OCI-LY7 (cell line): ENCODE data around the gene SSX2B. TPM values are rescaled to one million over a fixed set of nuclear protein-coding genes. Genes with fewer than 3 reads are reported as not detected.
"Not testable (repeated sequence)": the region's sequence is repeated elsewhere in the genome, so short reads cannot be mapped to it uniquely, and the experiment has no call there.

ENCODE experiments used
- Bru-seq: library from RNA; stranded (reverse); fragments of 400-500 nt; gene quantifications from one replicate; lab custom pipeline; 2021; lab: Mats Ljungman, UMichigan
- BruChase-seq, 2 experiments: library from RNA; stranded (reverse); fragments of 400-500 nt; gene quantifications; one replicate each; lab custom pipeline; 2021; lab: Mats Ljungman, UMichigan
- BruUV-seq: library from RNA; stranded (reverse); fragments of 400-500 nt; replicated peaks from 2 replicates; lab custom pipeline; 2021; lab: Mats Ljungman, UMichigan
- CTCF ChIA-PET: fragments of 300-600 bp; sonication (Branson Sonifier 250); formaldehyde crosslinking; loops from one replicate; lab custom pipeline; 2022; ENCODE audit warnings: antibody characterized with exemption; ENCODE audit not compliant: unreplicated experiment; lab: Charles Lee
- POLR2A ChIA-PET: fragments of 300-600 bp; sonication (Branson Sonifier 250); formaldehyde crosslinking; loops from one replicate; lab custom pipeline; 2022; ENCODE audit warnings: antibody characterized with exemption; lab: Charles Lee
- DNase-seq: peaks from one replicate; pipeline ENCODE4 v3.0.0-alpha.2; 2015; ENCODE audit warnings: low spot score
- H2AFZ ChIP-seq: fragments of 200-600 bp; sonication (generic), shearing (Covaris generic); 2 replicates; pipeline ENCODE4 v1.6.1; 2014; ENCODE audit warnings: mild to moderate bottlenecking, antibody characterized with exemption, low read length, moderate library complexity
- H3K27ac ChIP-seq: fragments of 200-600 bp; sonication (generic); 2 replicates; pipeline ENCODE4 v1.5.1; 2014; ENCODE audit warnings: mixed run types, low read depth, mild to moderate bottlenecking, moderate library complexity, low read length, inconsistent platforms; ENCODE audit not compliant: poor library complexity, severe bottlenecking
- H3K36me3 ChIP-seq: fragments of 200-600 bp; sonication (generic); 2 replicates; pipeline ENCODE4 v1.6.1; 2014; ENCODE audit warnings: mild to moderate bottlenecking, antibody characterized with exemption, low read length, moderate library complexity, mixed read lengths; ENCODE audit not compliant: insufficient read depth
- H3K4me1 ChIP-seq: fragments of 200-600 bp; sonication (generic); 2 replicates; pipeline ENCODE4 v1.5.1; 2014; ENCODE audit warnings: mild to moderate bottlenecking, low read length; ENCODE audit not compliant: insufficient read depth, poor library complexity, severe bottlenecking
- H3K4me2 ChIP-seq: fragments of 200-600 bp; sonication (generic); 2 replicates; pipeline ENCODE4 v1.6.1; 2014; ENCODE audit warnings: mild to moderate bottlenecking, low read length
- H3K4me3 ChIP-seq: fragments of 200-600 bp; sonication (generic); 2 replicates; pipeline ENCODE4 v1.5.1; 2014; ENCODE audit warnings: mild to moderate bottlenecking, low read depth, low read length; ENCODE audit not compliant: poor library complexity, severe bottlenecking
- H3K79me2 ChIP-seq: fragments of 200-600 bp; sonication (generic); 2 replicates; pipeline ENCODE4 v1.6.1; 2016; ENCODE audit warnings: low read depth, mild to moderate bottlenecking, low read length, moderate library complexity, mixed read lengths; ENCODE audit not compliant: insufficient read depth
- H3K9me2 ChIP-seq: fragments of 200-600 bp; sonication (generic); 2 replicates; pipeline ENCODE4 v1.6.1; 2016; ENCODE audit warnings: mild to moderate bottlenecking, low read length, mixed read lengths; ENCODE audit not compliant: insufficient read depth
- H3K9me3 ChIP-seq: fragments of 200-600 bp; sonication (generic); 2 replicates; pipeline ENCODE4 v1.6.1; 2014; ENCODE audit warnings: mild to moderate bottlenecking, mixed run types, low read length, mixed read lengths
- H4K20me1 ChIP-seq: fragments of 200-600 bp; sonication (generic); 2 replicates; pipeline ENCODE4 v1.6.1; 2014; ENCODE audit warnings: mild to moderate bottlenecking, antibody characterized with exemption, low read length, moderate library complexity, mixed read lengths; ENCODE audit not compliant: insufficient read depth
- intact Hi-C: fragments of 100-400 bp; cut with micrococcal nuclease; formaldehyde crosslinking; loops from one replicate; pipeline ENCODE4 v1.10.0; 2022; ENCODE audit not compliant: unreplicated experiment
- long read RNA-seq: library from polyadenylated mRNA; stranded (forward); transcript quantifications from one replicate; pipeline ENCODE4 v2.0.0, GENCODE V29; 2022
- total RNA-seq, 2 experiments: library from RNA; depleted of rRNA in 1 of 2; stranded (reverse); fragments of >200 nt in 1 of 2; shearing (Covaris generic) in 1 of 2; gene quantifications; 2 replicates each; pipeline ENCODE4 v1.2.3, GENCODE V29; 2014 to 2022

Gene SSX2B
- not detected in 2 replicates for total RNA-seq (2014; rRNA removed; shearing (Covaris generic))
- total RNA-seq (2022), result not detected in 2 replicates
- not detected for Bru-seq, nascent RNA
- not detected for BruChase-seq, experiment 1, labeled RNA remaining after a 6-hour chase
- not detected for BruChase-seq, experiment 2, labeled RNA remaining after a 2-hour chase
- long read RNA-seq, result 0 reads

DNA sequence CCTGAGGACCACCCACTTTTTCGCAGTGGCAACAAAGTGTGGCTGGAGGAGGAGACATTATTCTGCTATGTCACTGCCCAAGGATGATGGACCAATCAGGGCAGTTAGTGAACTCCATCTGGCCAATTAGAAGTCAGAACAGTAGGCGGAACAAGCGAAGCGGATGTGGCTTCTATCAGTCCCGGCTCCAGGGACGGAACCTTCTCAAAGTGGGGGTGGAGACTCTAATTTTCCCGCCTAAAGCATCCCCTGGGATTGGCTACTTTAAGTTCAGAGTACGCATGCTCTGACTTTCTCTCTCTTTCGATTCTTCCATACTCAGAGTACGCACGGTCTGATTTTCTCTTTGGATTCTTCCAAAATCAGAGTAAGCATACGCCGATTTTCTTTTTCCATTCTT, at the start of gene SSX2B:
Gene SSX2B (plus strand): TSS at position 301 of the 400 bp plus-strand sequence. CDS start 1,429 bp downstream, outside the sequence.
- DNase-seq, H4K20me1 ChIP-seq, H3K9me2 ChIP-seq, H3K79me2 ChIP-seq, H2AFZ ChIP-seq, H3K4me3 ChIP-seq, H3K4me2 ChIP-seq, BruUV-seq, POLR2A ChIA-PET, H3K36me3 ChIP-seq, H3K4me1 ChIP-seq, H3K9me3 ChIP-seq, H3K27ac ChIP-seq, intact Hi-C loops, CTCF ChIA-PET: not testable (repeated sequence)

DNA sequence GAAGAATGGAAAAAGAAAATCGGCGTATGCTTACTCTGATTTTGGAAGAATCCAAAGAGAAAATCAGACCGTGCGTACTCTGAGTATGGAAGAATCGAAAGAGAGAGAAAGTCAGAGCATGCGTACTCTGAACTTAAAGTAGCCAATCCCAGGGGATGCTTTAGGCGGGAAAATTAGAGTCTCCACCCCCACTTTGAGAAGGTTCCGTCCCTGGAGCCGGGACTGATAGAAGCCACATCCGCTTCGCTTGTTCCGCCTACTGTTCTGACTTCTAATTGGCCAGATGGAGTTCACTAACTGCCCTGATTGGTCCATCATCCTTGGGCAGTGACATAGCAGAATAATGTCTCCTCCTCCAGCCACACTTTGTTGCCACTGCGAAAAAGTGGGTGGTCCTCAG, 44.0 kb upstream of the SSX2B start, which contains the start of gene SSX2:
Gene SSX2 (minus strand): TSS at position 101 of the 400 bp plus-strand sequence. CDS start 1,429 bp downstream, outside the sequence.
- DNase-seq, CTCF ChIA-PET, H4K20me1 ChIP-seq, H3K36me3 ChIP-seq, H3K4me2 ChIP-seq, H3K4me1 ChIP-seq, H3K9me3 ChIP-seq, BruUV-seq, POLR2A ChIA-PET, H2AFZ ChIP-seq, intact Hi-C loops, H3K79me2 ChIP-seq, H3K27ac ChIP-seq, H3K9me2 ChIP-seq, H3K4me3 ChIP-seq: not testable (repeated sequence)

- DNase-seq, CTCF ChIA-PET: not testable (repeated sequence)
Measured at GRCh38 chrX:52765983-52766382, 14.9 kb downstream of the SSX2B start.

DNA sequence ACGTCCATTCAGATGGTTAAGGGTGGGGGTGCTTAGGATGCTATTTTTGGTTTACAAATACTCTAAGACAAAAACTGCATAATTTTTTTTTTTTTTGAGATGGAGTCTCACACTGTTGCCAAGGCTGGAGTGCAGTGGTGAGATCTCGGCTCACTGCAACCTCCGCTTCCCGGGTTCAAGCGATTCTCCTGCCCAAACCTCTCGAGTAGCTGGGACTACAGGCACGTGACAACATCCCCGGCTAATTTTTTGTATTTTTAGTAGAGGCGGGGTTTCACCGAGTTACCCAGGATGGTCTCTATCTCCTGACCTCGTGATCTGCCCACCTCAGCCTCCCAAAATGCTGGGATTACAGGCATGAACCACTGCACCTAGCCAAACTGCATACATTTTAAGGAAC, 22.5 kb downstream of the SSX2B start:
- BruUV-seq, H3K9me3 ChIP-seq, H3K9me2 ChIP-seq, H2AFZ ChIP-seq, H3K36me3 ChIP-seq, DNase-seq, H3K4me3 ChIP-seq, CTCF ChIA-PET, H3K27ac ChIP-seq, POLR2A ChIA-PET, H3K4me2 ChIP-seq, intact Hi-C loops, H3K79me2 ChIP-seq, H4K20me1 ChIP-seq, H3K4me1 ChIP-seq: not testable (repeated sequence)

More at GRCh38 chrX:52765983-52766382, 14.9 kb downstream of the SSX2B start:
- H3K4me1 ChIP-seq, H4K20me1 ChIP-seq, POLR2A ChIA-PET, H3K27ac ChIP-seq, intact Hi-C loops, H3K4me2 ChIP-seq, BruUV-seq, H2AFZ ChIP-seq, H3K9me3 ChIP-seq, H3K9me2 ChIP-seq, H3K4me3 ChIP-seq, H3K36me3 ChIP-seq, H3K79me2 ChIP-seq: not testable (repeated sequence)

GRCh38 chrX:52797327-52797726, 46.3 kb downstream of the SSX2B start, which contains the start of gene SPANXN5:
SPANXN5 (minus strand) TSS chrX:52797427; CDS start chrX:52797348, 79 bp downstream.
- H2AFZ ChIP-seq, H3K27ac ChIP-seq, POLR2A ChIA-PET, H3K79me2 ChIP-seq, H3K4me2 ChIP-seq, H3K9me3 ChIP-seq, CTCF ChIA-PET, BruUV-seq, H4K20me1 ChIP-seq, DNase-seq, H3K4me3 ChIP-seq, intact Hi-C loops, H3K4me1 ChIP-seq, H3K36me3 ChIP-seq, H3K9me2 ChIP-seq: not testable (repeated sequence)

- H3K9me2 ChIP-seq, H2AFZ ChIP-seq, H3K4me2 ChIP-seq, H3K9me3 ChIP-seq, H3K4me3 ChIP-seq, H4K20me1 ChIP-seq, DNase-seq, intact Hi-C loops, H3K36me3 ChIP-seq, POLR2A ChIA-PET, CTCF ChIA-PET, BruUV-seq, H3K27ac ChIP-seq, H3K4me1 ChIP-seq, H3K79me2 ChIP-seq: not testable (repeated sequence)
Measured at GRCh38 chrX:52804876-52805275, 53.8 kb downstream of the SSX2B start.
